ENCODE data around the gene SMYD5. TPM values are rescaled to one million over a fixed set of nuclear protein-coding genes. Genes with fewer than 3 reads are reported as not detected.
A peak's percentile ranks its signal among the peaks of the same experiment; 100 is the strongest.
"Not testable (repeated sequence)": the region's sequence is repeated elsewhere in the genome, so short reads cannot be mapped to it uniquely, and the experiment has no call there.

The SMYD5 gene
- total RNA-seq (10 to 100 TPM; 41.2 to 42.8 TPM), polyA plus RNA-seq (21.5 TPM)

GRCh38 chr2:73214120-73215035 is at the start of gene SMYD5:
TSS of gene SMYD5 (plus strand) at chr2:73214245. CDS start at chr2:73214267, 22 bp downstream.
- Histone ChIP-seq H3K36me3 (ENCODE audit: insufficient read depth, low read length) (peaks cover 3% of the 10 kb centered on the region), H3K9me3 (ENCODE audit: low read length) (no peaks in the 10 kb centered on the region), H3K4me1 (ENCODE audit: insufficient read depth, low read length) (peaks cover 28% of the 10 kb centered on the region), H3K27ac (ENCODE audit: low read depth, low read length) (peak within 1 kb of the TSS; percentile 61), H3K4me3 (ENCODE audit: low read length) (peak within 1 kb of the TSS; percentile 80), H3K27me3 (ENCODE audit: insufficient read depth, low read length, poor library complexity, severe bottlenecking) (no peaks in the 10 kb centered on the region)
- H3K36me3 Mint-ChIP-seq, result peaks cover 0 to 12% (median 0%) of the 10 kb centered on the region in 3 donors
- peak; percentile 86 to 93 (median 89) for DNase-seq
- CTCF ChIA-PET, result interaction anchor here (0.9 to 5.1 kb wide), 6 partner anchors 14 to 322 kb away, joined by 3 to 52 read pairs (median 6); no protein-coding TSS in a partner anchor
- POLR2A ChIA-PET, result interaction anchor here (0.8 to 2.1 kb wide), 3 partner anchors 19 to 70 kb away, joined by 3 to 12 read pairs (median 10); partner anchors contain the start of genes CCT7 and PRADC1
- H3K27ac Mint-ChIP-seq, result peak within 1 kb of the TSS; percentile 85 to 97 (median 96)
- H3K4me1 Mint-ChIP-seq, result peaks cover 28 to 38% (median 29%) of the 10 kb centered on the region in 3 donors
- H3K27me3 Mint-ChIP-seq, result peaks cover under 1 to 2% of the 10 kb centered on the region in 2 donors
- no peaks in the 10 kb centered on the region for H3K9me3 Mint-ChIP-seq
- H3K4me3 Mint-ChIP-seq, result peak within 1 kb of the TSS; percentile 85 to 96 (median 94)

DNA sequence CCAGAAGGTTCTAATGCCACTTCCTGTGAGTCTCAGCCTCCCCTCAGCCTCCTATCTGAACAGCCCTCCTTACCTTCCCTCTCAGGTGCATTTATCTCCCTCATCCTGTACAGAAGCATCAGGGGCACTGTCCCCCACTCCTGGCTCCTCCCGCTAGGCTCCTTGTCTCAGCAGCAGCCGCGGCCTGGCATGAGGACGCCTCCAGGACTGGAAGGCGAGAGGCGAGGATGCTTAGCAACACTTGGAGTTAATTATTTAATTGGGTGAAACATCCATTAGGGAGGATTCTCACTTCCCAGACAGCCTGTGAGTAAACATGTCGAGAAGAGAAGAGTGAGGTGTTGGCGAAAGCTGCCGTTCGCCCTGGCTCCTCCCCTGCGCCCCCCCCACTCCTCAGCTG is 48.1 kb upstream of the SMYD5 start:
- H3K9me3 Mint-ChIP-seq; H3K27me3 ChIP-seq (ENCODE audit: insufficient read depth, low read length, poor library complexity, severe bottlenecking); H3K36me3 Mint-ChIP-seq; H3K36me3 ChIP-seq (ENCODE audit: insufficient read depth, low read length); H3K27ac ChIP-seq (ENCODE audit: low read depth, low read length); H3K4me1 Mint-ChIP-seq; H3K4me3 Mint-ChIP-seq; DNase-seq; POLR2A ChIA-PET; H3K27ac Mint-ChIP-seq; H3K4me1 ChIP-seq (ENCODE audit: insufficient read depth, low read length); H3K9me3 ChIP-seq (ENCODE audit: low read length); H3K4me3 ChIP-seq (ENCODE audit: low read length); CTCF ChIA-PET: not testable (repeated sequence)
- H3K27me3 Mint-ChIP-seq, result peaks cover 11 to 19% of the 10 kb centered on the region in 2 donors

GRCh38 chr2:73166813-73167212 is 47.2 kb upstream of the SMYD5 start:
- H3K27me3 Mint-ChIP-seq, result peaks cover 11 to 13% of the 10 kb centered on the region in 2 donors
- H3K4me1 Mint-ChIP-seq; CTCF ChIA-PET; H3K36me3 Mint-ChIP-seq; DNase-seq; H3K36me3 ChIP-seq (ENCODE audit: insufficient read depth, low read length); H3K4me3 ChIP-seq (ENCODE audit: low read length); H3K4me1 ChIP-seq (ENCODE audit: insufficient read depth, low read length); H3K27ac Mint-ChIP-seq; H3K9me3 Mint-ChIP-seq; H3K9me3 ChIP-seq (ENCODE audit: low read length); H3K27me3 ChIP-seq (ENCODE audit: insufficient read depth, low read length, poor library complexity, severe bottlenecking); H3K27ac ChIP-seq (ENCODE audit: low read depth, low read length); POLR2A ChIA-PET; H3K4me3 Mint-ChIP-seq: not testable (repeated sequence)

- DNase-seq; H3K4me3 ChIP-seq (ENCODE audit: low read length); H3K4me1 ChIP-seq (ENCODE audit: insufficient read depth, low read length); H3K4me3 Mint-ChIP-seq; H3K9me3 Mint-ChIP-seq; H3K4me1 Mint-ChIP-seq; H3K27ac ChIP-seq (ENCODE audit: low read depth, low read length); H3K27me3 ChIP-seq (ENCODE audit: insufficient read depth, low read length, poor library complexity, severe bottlenecking); H3K27ac Mint-ChIP-seq; H3K36me3 ChIP-seq (ENCODE audit: insufficient read depth, low read length); H3K9me3 ChIP-seq (ENCODE audit: low read length); H3K36me3 Mint-ChIP-seq; POLR2A ChIA-PET: not testable (repeated sequence)
- CTCF ChIA-PET, result interaction anchor here (1.3 to 1.9 kb wide), 2 partner anchors 9 to 83 kb away, joined by 5 to 7 read pairs; no protein-coding TSS in a partner anchor
- peaks cover 11 to 14% of the 10 kb centered on the region in 2 donors for H3K27me3 Mint-ChIP-seq
Observed at GRCh38 chr2:73168348-73168747, 45.7 kb upstream of the SMYD5 start.

- H3K4me1 ChIP-seq (ENCODE audit: insufficient read depth, low read length); H3K4me1 Mint-ChIP-seq; CTCF ChIA-PET; DNase-seq; H3K27ac ChIP-seq (ENCODE audit: low read depth, low read length); H3K4me3 ChIP-seq (ENCODE audit: low read length); POLR2A ChIA-PET; H3K27me3 ChIP-seq (ENCODE audit: insufficient read depth, low read length, poor library complexity, severe bottlenecking); H3K36me3 Mint-ChIP-seq; H3K9me3 ChIP-seq (ENCODE audit: low read length); H3K36me3 ChIP-seq (ENCODE audit: insufficient read depth, low read length); H3K9me3 Mint-ChIP-seq; H3K4me3 Mint-ChIP-seq: not testable (repeated sequence)
- Mint-ChIP-seq H3K27ac (peak overlapping the region in 1 of 8 donors; percentile 47), H3K27me3 (peaks cover 10 to 19% of the 10 kb centered on the region in 2 donors)
Observed at GRCh38 chr2:73170341-73170740, 43.7 kb upstream of the SMYD5 start.

- Mint-ChIP-seq H3K36me3 (no peaks in the 10 kb centered on the region), H3K4me1 (peaks cover 14 to 22% (median 15%) of the 10 kb centered on the region in 3 donors), H3K27me3 (peaks cover 20 to 32% of the 10 kb centered on the region in 2 donors), H3K9me3 (no peaks in the 10 kb centered on the region), H3K4me3 (no peak overlapping the region), H3K27ac (no peak overlapping the region)
- Histone ChIP-seq H3K9me3 (ENCODE audit: low read length) (no peaks in the 10 kb centered on the region), H3K4me1 (ENCODE audit: insufficient read depth, low read length) (peaks cover 22% of the 10 kb centered on the region), H3K27ac (ENCODE audit: low read depth, low read length) (no peak overlapping the region), H3K4me3 (ENCODE audit: low read length) (no peak overlapping the region), H3K36me3 (ENCODE audit: insufficient read depth, low read length) (no peaks in the 10 kb centered on the region), H3K27me3 (ENCODE audit: insufficient read depth, low read length, poor library complexity, severe bottlenecking) (peaks cover 5% of the 10 kb centered on the region)
- POLR2A ChIA-PET, result no interaction called here
- CTCF ChIA-PET, result interaction anchor here (0.7 to 2.6 kb wide), 2 partner anchors 180 to 181 kb away, joined by 4 to 8 read pairs; no protein-coding TSS in a partner anchor
- DNase-seq, result no peak
Observed at GRCh38 chr2:73172963-73173362, 41.1 kb upstream of the SMYD5 start.

GRCh38 chr2:73173781-73174180 is 40.3 kb upstream of the SMYD5 start:
- H3K36me3 ChIP-seq (ENCODE audit: insufficient read depth, low read length), result no peaks in the 10 kb centered on the region
- Mint-ChIP-seq H3K9me3 (no peaks in the 10 kb centered on the region), H3K36me3 (no peaks in the 10 kb centered on the region), H3K27ac (peak overlapping the region in 1 of 8 donors; percentile 61), H3K27me3 (peaks cover 18 to 40% of the 10 kb centered on the region in 2 donors), H3K4me1 (peaks cover 14 to 22% (median 15%) of the 10 kb centered on the region in 3 donors), H3K4me3 (peak overlapping the region in 2 of 7 donors; percentile 39 to 57)
- no peak overlapping the region for H3K27ac ChIP-seq (ENCODE audit: low read depth, low read length)
- H3K9me3 ChIP-seq (ENCODE audit: low read length), result no peaks in the 10 kb centered on the region
- CTCF ChIA-PET, result interaction anchor here (0.7 to 2.6 kb wide), 4 partner anchors 10 to 281 kb away, joined by 3 to 8 read pairs (median 4); no protein-coding TSS in a partner anchor
- peaks cover 5% of the 10 kb centered on the region for H3K27me3 ChIP-seq (ENCODE audit: insufficient read depth, low read length, poor library complexity, severe bottlenecking)
- no peak overlapping the region for H3K4me3 ChIP-seq (ENCODE audit: low read length)
- POLR2A ChIA-PET, result no interaction called here
- H3K4me1 ChIP-seq (ENCODE audit: insufficient read depth, low read length), result peaks cover 22% of the 10 kb centered on the region
- no peak for DNase-seq

- Histone ChIP-seq H3K4me1 (ENCODE audit: insufficient read depth, low read length) (peaks cover 22% of the 10 kb centered on the region), H3K27me3 (ENCODE audit: insufficient read depth, low read length, poor library complexity, severe bottlenecking) (peaks cover 5% of the 10 kb centered on the region), H3K27ac (ENCODE audit: low read depth, low read length) (no peak overlapping the region), H3K4me3 (ENCODE audit: low read length) (no peak overlapping the region), H3K9me3 (ENCODE audit: low read length) (no peaks in the 10 kb centered on the region), H3K36me3 (ENCODE audit: insufficient read depth, low read length) (no peaks in the 10 kb centered on the region)
- Mint-ChIP-seq H3K27ac (peak overlapping the region in 2 of 8 donors; percentile 13 to 61), H3K4me1 (peaks cover 14 to 22% (median 15%) of the 10 kb centered on the region in 3 donors), H3K9me3 (no peaks in the 10 kb centered on the region), H3K36me3 (no peaks in the 10 kb centered on the region), H3K27me3 (peaks cover 17 to 40% of the 10 kb centered on the region in 2 donors), H3K4me3 (peak overlapping the region in 3 of 7 donors; percentile 17 to 57 (median 20))
- ChIA-PET CTCF (interaction anchor here (0.9 to 4.2 kb wide), 8 partner anchors 10 to 281 kb away, joined by 3 to 76 read pairs (median 5); partner anchors contain the start of gene SMYD5), POLR2A (no interaction called here)
- no peak for DNase-seq
Observed at GRCh38 chr2:73174244-73174643, 39.8 kb upstream of the SMYD5 start.
